ENCODE measurements around the gene ROR2. TPM values are rescaled to one million over a fixed set of nuclear protein-coding genes. Genes with fewer than 3 reads are reported as not detected.

Gene ROR2
- total and polyA plus RNA-seq, 2 donors: 4.5 to 7.1 TPM

GRCh38 chr9:91944711-91945110 is 5.3 kb downstream of the ROR2 start:
- 86% methylated on average over 6 of the region's 6 CpGs for WGBS
- H3K4me1 ChIP-seq (ENCODE audit: control insufficient read depth in 2 of 2, insufficient read depth in 2 of 2, low read length in 2 of 2): peaks cover 0 to 6% of the 10 kb centered on the region in 2 donors
- H3K36me3 ChIP-seq (ENCODE audit: control insufficient read depth in 2 of 2, insufficient read depth in 2 of 2, low read length in 1 of 2): no peaks in the 10 kb centered on the region
- peaks cover 34 to 54% of the 10 kb centered on the region in 2 donors for H3K27me3 ChIP-seq (ENCODE audit: control insufficient read depth in 2 of 2, insufficient read depth in 1 of 2, low read length in 1 of 2)
- DNase-seq (ENCODE audit: low read depth in 6 of 9, low spot score in 9 of 9): no peak
- H3K4me3 ChIP-seq (ENCODE audit: low read length in 2 of 2): no peak overlapping the region
- no peak overlapping the region for H3K27ac ChIP-seq (ENCODE audit: low read depth in 1 of 2, low read length in 1 of 2)
- no peaks in the 10 kb centered on the region for H3K9me3 ChIP-seq (ENCODE audit: control insufficient read depth in 2 of 2, insufficient read depth in 1 of 2, low read length in 1 of 2)

DNA sequence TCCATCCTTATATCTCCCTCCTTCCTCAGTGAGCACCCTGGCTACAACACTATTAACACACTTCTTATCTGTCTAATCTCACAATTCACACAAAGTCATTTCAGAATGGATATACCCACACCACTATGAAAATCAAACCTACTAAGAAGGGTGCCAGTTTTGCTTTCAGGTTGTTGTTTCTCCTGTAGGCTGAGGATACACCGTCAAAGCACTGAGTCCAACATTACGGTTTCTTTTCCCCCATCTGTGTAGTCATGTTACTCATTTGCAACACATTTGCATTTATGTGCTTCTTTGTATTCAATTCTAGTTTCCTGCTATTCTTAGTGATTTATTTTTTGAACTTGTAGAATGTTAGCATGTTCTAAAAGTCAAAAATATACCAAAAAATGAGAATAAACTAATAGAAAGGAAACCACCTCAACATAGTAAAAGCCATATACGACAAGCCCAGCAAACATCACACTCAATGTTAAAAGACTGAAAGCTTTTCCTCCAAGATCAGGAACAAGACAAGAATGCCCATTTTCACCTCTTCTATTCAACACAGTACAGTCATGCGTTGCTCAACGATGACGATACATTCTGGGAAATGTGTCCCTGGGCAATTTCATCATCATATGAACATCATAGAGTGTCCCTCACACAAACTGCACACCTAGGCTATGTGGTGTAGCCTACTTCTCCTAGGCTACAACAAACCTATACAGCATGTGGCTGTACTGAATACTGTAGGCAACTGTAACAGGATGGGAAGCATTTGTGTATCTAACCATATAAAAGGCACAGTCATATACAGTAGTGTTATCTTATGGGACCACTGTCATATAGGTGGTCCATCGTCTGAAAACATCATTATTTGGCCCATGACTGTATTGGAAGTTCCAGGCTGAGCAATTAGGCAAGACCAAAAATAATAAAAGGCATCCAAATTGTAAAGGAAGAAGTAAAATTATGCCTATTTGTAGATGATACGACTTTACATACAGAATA is 6.3 kb downstream of the ROR2 start:
- H3K4me1 ChIP-seq (ENCODE audit: control insufficient read depth in 2 of 2, insufficient read depth in 2 of 2, low read length in 2 of 2): peaks cover 0 to 5% of the 10 kb centered on the region in 2 donors
- WGBS: 96% methylated on average over 8 of the region's 8 CpGs
- DNase-seq (ENCODE audit: low read depth in 6 of 9, low spot score in 9 of 9): no peak
- peaks cover 25 to 44% of the 10 kb centered on the region in 2 donors for H3K27me3 ChIP-seq (ENCODE audit: control insufficient read depth in 2 of 2, insufficient read depth in 1 of 2, low read length in 1 of 2)
- H3K9me3 ChIP-seq (ENCODE audit: control insufficient read depth in 2 of 2, insufficient read depth in 1 of 2, low read length in 1 of 2): no peaks in the 10 kb centered on the region
- no peak overlapping the region for H3K4me3 ChIP-seq (ENCODE audit: low read length in 2 of 2)
- H3K27ac ChIP-seq (ENCODE audit: low read depth in 1 of 2, low read length in 1 of 2): no peak overlapping the region
- no peaks in the 10 kb centered on the region for H3K36me3 ChIP-seq (ENCODE audit: control insufficient read depth in 2 of 2, insufficient read depth in 2 of 2, low read length in 1 of 2)

DNA sequence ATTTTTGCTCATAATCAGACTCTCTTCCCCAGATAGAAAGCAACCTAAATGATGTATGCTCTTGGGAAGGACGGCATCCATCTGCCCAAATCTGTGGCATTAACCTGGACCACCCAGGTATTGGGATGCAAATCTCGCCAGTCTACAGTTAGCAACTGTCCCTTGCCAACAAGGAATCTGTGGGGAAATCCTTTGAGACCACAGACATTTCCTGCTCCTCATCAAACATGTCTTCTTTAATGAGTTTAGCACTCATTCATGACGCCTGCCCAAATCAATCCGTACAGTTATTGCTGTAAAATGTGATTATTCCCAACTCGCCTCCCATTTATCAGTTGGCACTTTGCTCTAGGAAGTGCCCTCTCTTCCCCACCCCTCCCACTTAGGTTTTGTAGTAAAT is 7.8 kb downstream of the ROR2 start:
- Histone ChIP-seq H3K4me1 (ENCODE audit: control insufficient read depth in 2 of 2, insufficient read depth in 2 of 2, low read length in 2 of 2) (no peaks in the 10 kb centered on the region), H3K9me3 (ENCODE audit: control insufficient read depth in 2 of 2, insufficient read depth in 1 of 2, low read length in 1 of 2) (no peaks in the 10 kb centered on the region), H3K36me3 (ENCODE audit: control insufficient read depth in 2 of 2, insufficient read depth in 2 of 2, low read length in 1 of 2) (no peaks in the 10 kb centered on the region), H3K27ac (ENCODE audit: low read depth in 1 of 2, low read length in 1 of 2) (no peak overlapping the region), H3K4me3 (ENCODE audit: low read length in 2 of 2) (no peak overlapping the region), H3K27me3 (ENCODE audit: control insufficient read depth in 2 of 2, insufficient read depth in 1 of 2, low read length in 1 of 2) (peaks cover 11 to 28% of the 10 kb centered on the region in 2 donors)
- DNase-seq (ENCODE audit: low read depth in 6 of 9, low spot score in 9 of 9): no peak
- 91% methylated on average over 5 of the region's 5 CpGs for WGBS

GRCh38 chr9:91939978-91940377 is 10.1 kb downstream of the ROR2 start:
- no peaks in the 10 kb centered on the region for H3K4me1 ChIP-seq (ENCODE audit: control insufficient read depth in 2 of 2, insufficient read depth in 2 of 2, low read length in 2 of 2)
- 95% methylated on average over 7 of the region's 7 CpGs for WGBS
- H3K27ac ChIP-seq (ENCODE audit: low read depth in 1 of 2, low read length in 1 of 2): no peak overlapping the region
- H3K9me3 ChIP-seq (ENCODE audit: control insufficient read depth in 2 of 2, insufficient read depth in 1 of 2, low read length in 1 of 2): no peaks in the 10 kb centered on the region
- no peaks in the 10 kb centered on the region for H3K36me3 ChIP-seq (ENCODE audit: control insufficient read depth in 2 of 2, insufficient read depth in 2 of 2, low read length in 1 of 2)
- H3K4me3 ChIP-seq (ENCODE audit: low read length in 2 of 2): no peak overlapping the region
- DNase-seq (ENCODE audit: low read depth in 6 of 9, low spot score in 9 of 9): no peak
- peaks cover 0 to 9% of the 10 kb centered on the region in 2 donors for H3K27me3 ChIP-seq (ENCODE audit: control insufficient read depth in 2 of 2, insufficient read depth in 1 of 2, low read length in 1 of 2)

- H3K4me1 ChIP-seq (ENCODE audit: control insufficient read depth in 2 of 2, insufficient read depth in 2 of 2, low read length in 2 of 2): no peaks in the 10 kb centered on the region
- 92% methylated on average over 5 of the region's 5 CpGs for WGBS
- DNase-seq (ENCODE audit: low read depth in 6 of 9, low spot score in 9 of 9): no peak
- no peaks in the 10 kb centered on the region for H3K9me3 ChIP-seq (ENCODE audit: control insufficient read depth in 2 of 2, insufficient read depth in 1 of 2, low read length in 1 of 2)
- H3K4me3 ChIP-seq (ENCODE audit: low read length in 2 of 2): no peak overlapping the region
- no peak overlapping the region for H3K27ac ChIP-seq (ENCODE audit: low read depth in 1 of 2, low read length in 1 of 2)
- H3K36me3 ChIP-seq (ENCODE audit: control insufficient read depth in 2 of 2, insufficient read depth in 2 of 2, low read length in 1 of 2): no peaks in the 10 kb centered on the region
- H3K27me3 ChIP-seq (ENCODE audit: control insufficient read depth in 2 of 2, insufficient read depth in 1 of 2, low read length in 1 of 2): peaks cover 0 to 2% of the 10 kb centered on the region in 2 donors
These were observed 12.3 kb downstream of the ROR2 start for GRCh38 chr9:91937727-91938126.

DNA sequence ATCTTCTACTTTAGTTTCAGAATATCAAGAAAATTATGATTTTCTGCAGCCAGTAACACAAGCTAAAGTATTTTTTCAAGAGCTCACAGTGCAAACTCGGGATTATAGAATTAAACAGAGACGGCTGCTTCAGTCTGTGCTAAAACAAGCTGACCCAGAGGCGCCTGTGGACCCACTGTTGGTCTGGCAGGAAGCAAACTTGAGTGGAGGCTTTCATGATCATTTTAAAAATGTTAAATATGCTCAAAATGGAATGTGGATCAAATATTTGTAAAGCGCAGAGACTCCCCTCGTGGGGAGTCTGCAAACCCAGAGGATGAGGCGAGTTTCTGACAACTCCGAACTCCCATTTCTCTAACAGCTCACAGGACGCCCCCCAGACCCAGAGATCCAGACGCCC is 13.0 kb downstream of the ROR2 start:
- DNase-seq (ENCODE audit: low read depth in 6 of 9, low spot score in 9 of 9): no peak
- Histone ChIP-seq H3K4me1 (ENCODE audit: control insufficient read depth in 2 of 2, insufficient read depth in 2 of 2, low read length in 2 of 2) (no peaks in the 10 kb centered on the region), H3K36me3 (ENCODE audit: control insufficient read depth in 2 of 2, insufficient read depth in 2 of 2, low read length in 1 of 2) (no peaks in the 10 kb centered on the region), H3K27me3 (ENCODE audit: control insufficient read depth in 2 of 2, insufficient read depth in 1 of 2, low read length in 1 of 2) (peaks cover 0 to 2% of the 10 kb centered on the region in 2 donors), H3K27ac (ENCODE audit: low read depth in 1 of 2, low read length in 1 of 2) (no peak overlapping the region), H3K9me3 (ENCODE audit: control insufficient read depth in 2 of 2, insufficient read depth in 1 of 2, low read length in 1 of 2) (no peaks in the 10 kb centered on the region), H3K4me3 (ENCODE audit: low read length in 2 of 2) (no peak overlapping the region)
- WGBS: 94% methylated on average over 9 of the region's 9 CpGs

DNA sequence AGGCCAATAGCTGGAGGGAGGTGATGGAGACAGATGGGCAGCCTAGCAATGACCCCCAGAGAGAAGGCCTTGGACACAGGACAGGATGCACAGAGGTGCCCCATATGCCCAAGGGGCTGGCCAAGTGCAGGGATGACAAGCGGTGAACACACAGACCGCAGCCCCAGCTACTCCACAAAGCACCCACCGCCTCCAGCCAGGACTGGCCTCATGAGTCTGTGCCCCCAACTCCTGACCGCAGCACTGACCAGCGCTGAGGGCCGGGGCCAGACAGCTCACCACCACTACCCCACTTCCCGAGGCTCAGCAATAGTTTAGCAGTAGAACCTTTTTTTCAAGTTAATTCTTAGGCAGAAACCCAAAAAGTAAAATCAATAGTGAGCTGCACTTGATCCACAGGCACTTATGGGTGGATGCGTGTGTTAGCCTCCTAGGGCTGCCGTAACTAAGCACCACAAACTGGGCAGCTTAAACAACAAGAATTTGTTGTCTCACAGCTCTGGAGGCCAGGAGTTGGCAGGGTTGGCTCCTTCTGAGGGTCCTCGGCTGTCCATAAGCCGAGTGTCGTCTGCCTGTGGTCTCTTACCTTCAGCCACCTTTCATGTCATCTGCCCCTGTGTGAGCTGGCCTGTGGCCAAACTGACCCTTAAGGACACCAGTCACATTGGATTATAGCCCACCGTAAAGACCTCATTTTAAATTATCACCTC is 14.1 kb downstream of the ROR2 start:
- no peak for DNase-seq (ENCODE audit: low read depth in 6 of 9, low spot score in 9 of 9)
- H3K9me3 ChIP-seq (ENCODE audit: control insufficient read depth in 2 of 2, insufficient read depth in 1 of 2, low read length in 1 of 2): no peaks in the 10 kb centered on the region
- no peak overlapping the region for H3K27ac ChIP-seq (ENCODE audit: low read depth in 1 of 2, low read length in 1 of 2)
- no peaks in the 10 kb centered on the region for H3K36me3 ChIP-seq (ENCODE audit: control insufficient read depth in 2 of 2, insufficient read depth in 2 of 2, low read length in 1 of 2)
- H3K4me1 ChIP-seq (ENCODE audit: control insufficient read depth in 2 of 2, insufficient read depth in 2 of 2, low read length in 2 of 2): no peaks in the 10 kb centered on the region
- no peak overlapping the region for H3K4me3 ChIP-seq (ENCODE audit: low read length in 2 of 2)
- 97% methylated on average over 13 of the region's 13 CpGs for WGBS
- peaks cover 0 to 2% of the 10 kb centered on the region in 2 donors for H3K27me3 ChIP-seq (ENCODE audit: control insufficient read depth in 2 of 2, insufficient read depth in 1 of 2, low read length in 1 of 2)

GRCh38 chr9:91935066-91935749 is 14.8 kb downstream of the ROR2 start:
- WGBS: 86% methylated on average over 13 of the region's 13 CpGs
- Histone ChIP-seq H3K27ac (ENCODE audit: low read depth in 1 of 2, low read length in 1 of 2) (no peak overlapping the region), H3K4me3 (ENCODE audit: low read length in 2 of 2) (no peak overlapping the region), H3K27me3 (ENCODE audit: control insufficient read depth in 2 of 2, insufficient read depth in 1 of 2, low read length in 1 of 2) (peaks cover 0 to 2% of the 10 kb centered on the region in 2 donors), H3K9me3 (ENCODE audit: control insufficient read depth in 2 of 2, insufficient read depth in 1 of 2, low read length in 1 of 2) (peaks cover 0 to 3% of the 10 kb centered on the region in 2 donors), H3K4me1 (ENCODE audit: control insufficient read depth in 2 of 2, insufficient read depth in 2 of 2, low read length in 2 of 2) (no peaks in the 10 kb centered on the region), H3K36me3 (ENCODE audit: control insufficient read depth in 2 of 2, insufficient read depth in 2 of 2, low read length in 1 of 2) (no peaks in the 10 kb centered on the region)
- no peak for DNase-seq (ENCODE audit: low read depth in 6 of 9, low spot score in 9 of 9)
